DOHH2 (cell line): ENCODE data around the gene TCHP.

Experiments
- CTCF ChIP-seq: fragments of 200-600 bp; sonication (generic); IDR thresholded peaks from one replicate; pipeline ENCODE4 v1.5.1; 2014; ENCODE audit warnings: antibody characterized with exemption, mild to moderate bottlenecking, low read depth, low read length; ENCODE audit not compliant: poor library complexity, severe bottlenecking
- EZH2phosphoT487 ChIP-seq: fragments of 200-600 bp; sonication (generic); IDR thresholded peaks from 2 replicates; pipeline ENCODE4 v1.6.1; 2017; ENCODE audit warnings: borderline replicate concordance, mild to moderate bottlenecking, antibody characterized with exemption, low read length, moderate library complexity, mixed read lengths

GRCh38 chr12:109934026-109934425, 34.0 kb downstream of the TCHP start:
- TF ChIP-seq EZH2phosphoT487 (no peak), CTCF (no peak)
